NCI-H345 treated with DMSO at 0.1 percent for 48 hours (cell line): ENCODE data around the gene SLC6A3.
A peak's percentile ranks its signal among the peaks of the same experiment; 100 is the strongest.

Experiments used
- DNase-seq: peaks from one replicate; lab custom pipeline; 2025; ENCODE audit not compliant: unreplicated experiment; lab: John Stamatoyannopoulos, UW

The SLC6A3 gene

DNA sequence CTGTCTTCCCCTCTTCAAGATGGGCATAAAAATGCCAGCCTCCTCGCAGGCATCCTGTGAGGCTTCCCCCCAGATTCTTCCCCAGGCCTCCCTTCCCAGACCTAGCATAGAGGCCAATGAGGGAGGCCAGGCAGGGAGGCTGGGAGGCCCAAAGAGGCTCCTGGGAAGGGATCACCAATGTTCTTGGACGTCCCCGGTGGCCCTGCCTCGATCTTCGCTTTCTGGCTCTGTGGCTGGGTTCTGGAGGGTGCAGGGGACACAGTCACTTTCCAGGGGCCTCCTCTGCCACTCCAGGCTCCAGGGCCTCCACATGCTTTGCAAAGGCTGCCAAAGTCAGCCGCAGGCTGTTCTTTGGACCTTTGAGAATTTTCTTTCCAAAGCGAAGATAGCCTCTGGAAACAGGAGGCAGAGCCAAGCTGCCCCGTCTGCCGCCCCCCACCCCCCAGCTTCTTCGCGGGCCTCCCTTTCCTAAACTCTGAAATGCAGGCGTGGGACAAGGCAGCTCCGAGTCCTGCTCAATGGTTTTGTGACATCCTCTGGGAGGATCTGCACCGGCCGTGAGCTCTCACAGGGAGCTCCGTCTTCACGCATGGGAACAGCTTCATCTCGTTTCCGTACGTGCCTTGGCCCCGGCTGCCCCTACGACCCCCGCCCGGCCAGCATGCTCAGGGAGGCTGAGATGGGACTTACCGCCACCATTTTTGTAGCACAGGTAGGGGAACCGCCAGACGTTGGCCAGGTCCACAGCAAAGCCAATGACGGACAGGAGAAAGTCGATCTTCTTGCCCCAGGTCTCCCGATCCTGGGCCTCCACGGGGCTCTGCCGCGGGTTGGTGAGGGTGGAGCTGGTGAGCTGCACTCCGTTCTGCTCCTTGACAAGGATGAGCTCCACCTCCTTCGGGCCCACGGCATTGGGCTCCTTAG lies 2.8 kb downstream of the SLC6A3 start:
- no peak for DNase-seq

DNA sequence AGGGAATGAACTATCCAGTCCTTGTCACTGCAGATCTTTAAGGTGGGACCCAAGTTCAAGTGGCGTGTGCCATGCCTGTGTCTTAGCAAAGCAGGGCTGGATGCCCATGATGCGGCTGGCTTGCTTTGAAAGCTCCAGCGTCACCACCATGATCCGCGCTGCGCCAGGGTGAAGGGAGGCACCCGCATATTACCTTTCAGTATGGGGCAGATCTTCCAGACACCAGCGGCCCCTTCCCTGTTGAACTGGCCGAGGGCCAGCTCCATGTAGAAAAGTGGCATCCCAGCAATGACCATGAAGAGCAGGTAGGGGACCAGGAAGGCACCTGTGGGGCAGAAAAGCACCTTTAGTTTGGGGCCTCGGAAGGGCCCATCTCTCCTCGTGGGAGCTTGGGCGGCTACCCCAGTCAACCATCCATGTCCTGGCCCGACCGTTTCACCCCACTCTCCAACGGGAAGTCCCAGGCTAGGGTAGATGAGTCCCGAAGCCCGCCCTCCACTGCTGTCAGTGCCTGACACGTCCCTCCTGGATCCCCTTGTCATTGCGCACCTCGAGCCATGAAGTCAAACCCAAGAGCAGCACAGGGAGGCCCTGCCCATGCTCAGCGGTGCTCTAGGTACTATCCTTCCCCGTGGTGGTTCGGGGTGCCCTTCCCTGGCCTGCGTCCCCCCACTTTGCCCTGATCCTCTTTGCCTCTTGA lies 3.9 kb downstream of the SLC6A3 start:
- no peak for DNase-seq

DNA sequence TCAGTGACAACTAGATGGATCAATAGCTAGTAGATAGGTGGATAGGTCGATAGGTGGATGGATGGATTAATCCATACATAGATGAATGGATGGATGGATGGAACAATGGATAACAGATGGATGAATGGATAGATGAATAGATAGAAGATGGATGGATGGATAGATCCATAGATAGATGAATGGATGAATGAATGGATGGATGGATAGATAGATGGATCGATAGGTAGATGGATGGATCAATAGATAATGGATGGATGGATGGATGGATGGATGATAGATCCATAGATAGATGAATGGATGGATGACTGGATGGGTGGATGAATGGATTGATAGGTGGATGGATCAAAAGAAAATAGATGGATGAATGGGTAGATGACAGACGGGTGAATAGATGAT lies 5.1 kb downstream of the SLC6A3 start:
- DNase-seq = no peak

DNA sequence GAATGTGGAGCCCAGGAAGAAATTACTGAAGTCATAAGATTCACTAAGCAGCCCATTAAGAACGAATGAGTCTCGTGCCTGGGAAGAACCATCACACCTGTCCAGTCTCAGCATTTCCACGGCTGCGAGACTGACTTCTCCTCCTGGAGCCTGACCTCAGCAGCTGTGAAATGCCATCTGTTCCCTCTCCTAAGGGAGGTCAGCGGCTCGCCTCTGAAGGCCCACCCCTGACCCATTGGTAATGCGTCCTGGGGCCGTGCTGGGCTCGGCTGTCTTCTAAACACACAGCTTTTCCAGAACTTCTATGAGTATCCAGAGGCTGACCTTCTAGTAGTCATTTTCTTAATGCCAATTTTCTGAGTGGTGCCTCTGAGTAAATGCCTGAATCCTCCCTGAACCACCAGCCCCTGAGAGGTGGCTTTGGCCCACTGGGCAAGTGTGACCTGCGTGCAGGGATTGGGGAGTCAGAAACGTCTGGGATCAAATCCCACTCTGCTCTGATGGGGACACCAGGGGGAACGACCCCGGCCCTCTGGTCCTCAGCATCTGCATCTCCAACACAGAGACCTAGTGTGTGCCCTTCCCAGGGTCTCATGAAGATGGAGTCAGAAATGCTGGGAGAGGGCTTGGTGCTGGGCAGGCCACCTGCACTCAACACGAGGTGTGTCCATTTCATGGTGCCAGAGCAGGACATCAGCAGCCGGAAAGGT lies 5.7 kb downstream of the SLC6A3 start:
- no peak for DNase-seq

DNA sequence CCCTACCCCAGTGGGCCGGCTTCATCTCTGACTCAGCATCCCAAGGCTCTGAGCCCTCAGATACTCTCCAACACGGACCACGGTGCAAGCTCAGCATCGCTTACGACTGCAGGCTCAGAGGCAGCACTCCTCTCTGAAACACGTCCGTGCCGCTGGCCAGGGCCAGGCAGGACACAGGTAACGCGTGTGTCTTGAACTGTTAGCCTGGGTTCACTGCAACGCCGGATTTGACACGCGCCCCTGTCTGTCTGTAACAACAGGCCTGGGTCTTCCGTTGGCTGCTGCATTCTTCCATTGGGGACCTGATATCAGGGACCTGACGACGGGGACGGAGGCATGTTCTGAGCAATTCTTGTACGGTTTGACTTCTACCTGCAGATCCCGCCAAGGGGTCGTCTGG lies 6.4 kb downstream of the SLC6A3 start:
- DNase-seq = no peak

DNA sequence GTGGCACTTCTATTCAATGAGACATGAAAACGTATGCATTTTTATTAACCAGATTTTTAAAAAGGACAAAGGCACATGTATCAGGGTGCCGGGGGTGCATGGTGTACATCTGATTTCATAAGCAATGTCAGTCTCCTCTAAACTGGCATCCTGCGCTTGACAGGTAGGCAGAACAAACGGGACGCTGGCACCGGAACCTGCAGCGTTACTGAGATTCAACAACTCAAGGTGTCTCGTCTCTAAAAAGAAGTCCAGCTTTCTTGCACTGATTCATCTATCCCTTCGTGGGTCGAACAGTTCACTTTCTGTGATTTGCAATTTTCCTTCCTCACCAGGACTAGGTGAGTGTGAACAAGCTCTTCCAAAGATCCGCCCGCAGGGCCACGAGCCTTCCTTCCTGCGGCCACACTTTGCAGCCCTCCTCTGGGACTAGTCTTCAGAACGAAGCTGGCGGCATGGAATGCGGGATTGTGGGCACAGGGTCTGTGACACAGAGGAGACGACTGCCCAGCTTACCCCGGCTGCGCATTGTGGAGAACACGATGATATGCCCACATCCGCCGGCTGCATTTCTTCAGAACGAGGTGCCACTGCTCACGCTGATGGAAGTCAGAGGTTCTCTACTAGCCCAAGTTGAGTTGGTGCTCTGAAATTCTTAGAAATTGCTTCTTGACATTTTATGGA lies 7.2 kb downstream of the SLC6A3 start:
- DNase-seq = no peak

DNA sequence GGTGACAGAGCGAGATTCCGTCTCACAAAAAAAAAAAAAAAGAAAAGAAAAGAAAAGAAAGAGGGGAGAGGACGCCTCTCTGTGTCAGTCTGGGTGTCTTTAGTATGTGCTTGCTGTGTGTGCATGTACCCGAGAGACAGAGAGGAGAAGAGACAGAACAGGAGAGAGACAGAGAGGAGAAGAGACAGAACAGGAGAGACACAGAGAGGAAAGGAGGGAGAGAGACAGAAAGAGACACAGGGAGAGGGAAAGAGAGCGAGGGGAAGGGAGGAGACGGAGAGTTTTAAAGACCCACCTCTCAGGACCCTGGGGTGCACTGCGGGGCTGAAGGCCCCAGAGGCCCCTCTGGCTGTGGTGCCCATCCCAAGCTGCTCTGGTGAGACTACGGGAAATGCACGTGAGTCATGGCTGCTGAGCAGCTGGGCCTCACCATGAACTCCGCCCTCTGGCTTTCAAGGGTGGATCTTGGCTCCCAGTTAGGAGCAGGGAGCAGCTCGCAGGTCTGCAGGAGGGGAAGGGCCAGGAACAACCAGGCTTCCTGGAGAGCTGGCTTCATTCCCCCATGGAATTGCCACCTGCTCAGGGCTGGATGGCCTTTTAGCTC lies 7.9 kb downstream of the SLC6A3 start:
- peak; percentile 49 for DNase-seq

DNA sequence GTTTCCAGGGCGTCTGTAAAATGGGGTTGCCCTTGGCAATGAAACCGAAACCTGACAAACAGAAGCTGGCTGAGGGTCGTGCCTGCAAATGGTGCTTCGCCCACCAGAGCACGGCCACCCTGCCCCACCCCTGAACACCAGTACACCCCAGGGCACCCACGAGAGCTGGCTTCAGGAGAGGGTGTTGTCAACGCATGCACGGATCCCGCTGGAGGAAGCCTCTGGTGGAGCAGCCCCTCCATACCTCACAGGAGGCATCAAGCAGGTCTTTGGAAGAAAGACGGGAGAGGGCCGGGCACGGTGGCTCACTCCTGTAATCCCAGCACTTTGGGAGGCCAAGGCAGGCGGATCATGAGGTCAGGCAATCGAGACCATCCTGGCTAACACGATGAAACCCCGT lies 8.6 kb downstream of the SLC6A3 start:
- DNase-seq = no peak

DNA sequence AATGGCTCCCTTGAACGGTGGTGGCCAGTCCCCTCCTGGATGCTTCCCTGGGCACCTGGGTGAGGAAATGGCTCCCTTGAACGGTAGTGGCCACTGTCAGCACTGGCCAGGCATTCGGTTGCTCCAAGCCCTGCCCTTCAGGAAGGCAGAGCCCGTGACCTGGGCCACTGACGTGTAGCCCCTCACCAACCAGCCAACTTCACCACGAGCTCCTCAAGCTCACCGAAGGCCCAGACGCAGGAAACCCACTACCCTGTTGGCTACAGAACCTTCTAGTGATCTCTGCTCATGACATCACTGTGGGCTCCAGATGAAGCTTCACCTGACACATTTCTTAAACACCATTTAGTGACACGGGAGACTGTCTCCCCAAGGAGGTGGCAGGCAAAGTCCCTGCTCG lies 9.2 kb downstream of the SLC6A3 start:
- no peak for DNase-seq

DNA sequence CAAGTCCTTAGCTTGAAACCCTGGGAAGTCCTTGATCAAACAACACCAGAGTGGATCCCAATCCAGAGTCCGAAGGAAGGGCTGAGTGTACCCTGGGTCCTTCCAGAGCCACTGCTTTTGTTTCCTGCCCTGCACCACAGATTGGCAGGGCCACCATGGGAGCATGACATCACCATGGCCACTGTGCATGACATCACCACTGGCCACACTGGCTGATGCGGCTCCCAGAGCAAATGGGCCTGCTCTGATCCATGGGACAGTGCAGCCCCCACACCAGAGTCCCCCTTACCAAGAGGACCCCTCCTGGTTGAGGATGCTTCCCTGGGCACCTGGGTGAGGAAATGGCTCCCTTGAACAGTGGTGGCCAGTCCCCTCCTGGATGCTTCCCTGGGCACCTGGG lies 9.9 kb downstream of the SLC6A3 start:
- DNase-seq = no peak

DNA sequence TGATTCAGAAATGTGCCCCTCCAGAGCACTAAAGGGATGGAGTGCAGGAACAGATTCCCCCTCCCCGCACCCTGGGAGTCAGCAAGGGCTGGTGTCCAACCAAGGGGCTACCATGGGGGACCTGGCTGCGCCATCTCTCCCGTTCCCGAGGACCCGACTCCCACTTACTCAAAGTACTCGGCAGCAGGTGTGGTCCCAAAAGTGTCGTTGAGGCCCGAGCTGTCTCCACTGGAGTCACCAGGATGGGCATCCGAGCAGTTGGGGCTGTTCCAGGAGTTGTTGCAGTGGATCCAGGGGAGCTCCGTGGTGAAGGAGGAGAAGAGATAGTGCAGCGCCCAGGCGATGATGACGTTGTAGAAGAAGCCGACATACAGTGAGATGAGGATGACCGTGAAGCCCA lies 12.9 kb downstream of the SLC6A3 start:
- DNase-seq = no peak

DNA sequence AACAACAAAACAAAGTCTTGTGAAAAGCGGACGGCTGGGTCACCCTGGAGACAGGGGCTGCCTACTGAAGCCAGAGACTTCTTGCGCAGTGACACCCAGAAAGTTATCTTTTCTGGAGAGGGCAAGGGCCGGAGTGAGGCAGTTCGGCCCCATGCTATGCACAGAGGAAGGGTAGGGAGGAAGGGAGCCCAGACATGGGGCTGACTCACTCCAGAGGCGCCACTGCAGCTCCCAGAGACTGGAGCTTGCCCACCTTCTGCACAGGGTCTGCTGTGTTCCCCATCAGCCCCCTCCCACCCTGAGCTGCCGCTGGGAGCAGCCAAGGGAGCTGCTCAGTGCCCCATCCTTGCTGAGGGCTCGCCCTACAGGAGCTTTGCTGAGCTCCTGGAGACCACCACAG lies 13.3 kb downstream of the SLC6A3 start:
- DNase-seq = no peak

DNA sequence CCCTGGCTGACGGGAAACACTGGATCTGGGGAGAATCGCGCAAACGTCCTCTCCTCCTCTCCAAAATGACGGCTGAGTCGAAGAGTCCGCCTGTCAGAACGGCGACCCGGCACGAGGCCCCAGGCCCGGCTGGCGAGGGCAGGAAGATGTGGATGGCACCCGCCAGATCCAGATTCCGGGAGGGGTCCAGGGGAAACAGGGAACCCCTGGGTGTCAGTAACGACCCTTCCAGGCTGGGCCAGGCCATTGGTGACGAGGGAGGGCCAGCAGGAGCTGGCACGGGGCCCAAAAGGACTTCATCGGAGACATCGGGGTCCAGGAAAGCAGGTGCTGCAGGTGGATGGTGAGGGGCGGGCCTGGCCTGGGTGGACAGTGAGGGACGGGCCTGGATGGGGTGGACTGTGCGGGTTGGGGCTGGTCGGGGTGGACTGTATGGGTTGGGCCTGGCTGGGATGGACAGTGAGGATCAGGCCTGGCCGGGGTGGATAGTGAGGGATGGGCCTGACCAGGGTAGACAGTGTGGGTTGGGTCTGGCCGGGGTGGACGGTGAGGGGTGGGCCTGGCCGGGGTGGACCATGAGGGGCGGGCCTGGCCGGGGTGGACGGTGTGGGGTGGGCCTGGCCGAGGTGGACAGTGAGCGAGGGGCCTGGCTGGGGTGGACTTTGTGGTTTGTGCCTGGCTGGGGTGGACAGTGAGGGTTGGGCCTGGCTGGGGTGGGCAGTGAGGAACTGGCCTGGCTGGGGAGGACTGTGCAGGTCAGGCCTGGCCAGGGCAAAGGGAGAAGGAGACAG lies 14.0 kb downstream of the SLC6A3 start:
- DNase-seq = no peak

DNA sequence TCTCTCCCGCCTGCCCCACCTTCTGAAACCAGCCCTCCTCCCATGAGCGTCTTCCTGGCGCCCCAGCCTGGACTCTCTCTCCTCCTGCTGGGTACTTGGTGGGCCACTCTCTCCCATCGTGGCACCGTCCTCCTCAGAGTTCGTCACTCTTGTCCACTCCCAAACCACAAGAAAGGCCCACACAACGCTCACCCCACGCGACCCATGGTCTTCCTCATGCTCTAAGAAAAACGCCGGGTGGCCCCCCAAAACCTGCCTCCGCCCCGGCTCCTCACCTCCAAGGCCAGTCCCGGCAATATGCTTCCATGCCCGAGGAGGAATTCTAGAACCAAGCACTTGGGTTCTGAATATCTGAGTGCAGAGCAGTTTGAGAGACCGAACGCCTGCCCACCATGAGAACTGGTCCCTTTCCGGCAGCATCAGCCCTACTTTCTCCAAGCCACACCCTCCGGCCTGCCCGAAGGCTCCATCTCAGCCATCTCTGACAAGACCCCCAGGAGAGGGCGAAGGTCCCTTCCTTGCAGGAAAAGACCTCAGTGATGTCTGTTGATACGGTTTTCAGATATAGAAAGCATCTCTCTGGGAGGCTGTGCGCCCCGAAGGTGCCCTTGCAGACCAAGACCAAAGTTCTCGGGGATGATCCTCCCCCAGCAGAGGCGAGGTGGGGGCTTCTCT lies 15.0 kb downstream of the SLC6A3 start:
- no peak for DNase-seq

DNA sequence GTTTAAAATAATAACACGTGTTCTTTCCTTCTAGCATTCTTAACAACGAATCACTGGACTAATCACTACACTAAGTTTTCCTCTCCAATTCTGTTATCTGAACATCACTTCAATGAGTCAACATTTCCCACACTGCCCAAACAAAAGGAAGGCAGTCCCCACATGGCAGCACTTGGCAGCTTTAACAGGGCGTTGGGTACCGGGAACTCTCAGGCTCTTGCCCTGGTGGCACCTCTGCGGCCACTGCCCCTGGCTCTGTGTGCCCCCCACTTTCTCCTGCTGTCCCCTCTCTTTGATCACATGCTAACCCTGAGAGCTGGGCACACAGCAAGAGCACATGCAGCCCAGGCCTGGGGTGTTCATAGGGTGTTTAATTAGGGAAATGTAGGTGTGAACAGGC lies 15.7 kb downstream of the SLC6A3 start:
- no peak for DNase-seq

DNA sequence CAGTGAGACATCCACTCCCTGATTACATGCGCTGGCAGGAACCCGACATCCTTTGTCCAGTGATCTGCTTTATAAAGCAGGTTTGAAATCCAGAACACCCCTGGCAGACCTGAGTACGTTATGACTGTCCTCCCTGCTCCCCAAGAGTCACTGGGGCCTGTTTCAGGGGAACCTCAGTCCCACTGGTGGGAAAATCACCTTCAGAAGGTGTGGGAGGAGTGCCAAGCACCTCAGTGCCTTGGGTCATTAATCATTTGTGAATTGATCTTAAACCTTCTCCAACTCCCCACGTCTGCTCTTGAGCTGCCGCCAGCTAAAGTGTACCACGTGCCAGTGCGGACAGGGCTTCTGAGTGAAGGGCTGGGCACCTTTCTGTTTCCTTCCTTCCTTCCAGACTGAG lies 16.2 kb downstream of the SLC6A3 start:
- DNase-seq = no peak

DNA sequence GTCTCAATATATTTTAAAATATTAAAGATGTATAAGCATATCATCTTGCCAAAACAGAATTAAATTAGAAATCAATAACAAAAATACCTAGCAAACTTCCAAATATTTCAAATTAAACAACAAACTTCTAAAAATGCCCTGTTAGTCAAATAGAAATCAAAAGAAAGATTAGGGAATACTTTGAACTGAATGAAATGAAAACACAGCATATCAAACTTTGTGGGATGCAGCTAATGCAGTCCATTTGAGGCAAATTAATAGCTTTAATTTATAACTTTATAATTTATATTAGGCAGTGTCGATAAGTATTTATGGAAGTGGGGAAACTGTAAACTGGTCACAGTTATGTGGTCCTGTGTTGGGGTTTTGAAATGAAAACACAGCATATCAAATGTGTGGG lies 17.1 kb downstream of the SLC6A3 start:
- no peak for DNase-seq

DNA sequence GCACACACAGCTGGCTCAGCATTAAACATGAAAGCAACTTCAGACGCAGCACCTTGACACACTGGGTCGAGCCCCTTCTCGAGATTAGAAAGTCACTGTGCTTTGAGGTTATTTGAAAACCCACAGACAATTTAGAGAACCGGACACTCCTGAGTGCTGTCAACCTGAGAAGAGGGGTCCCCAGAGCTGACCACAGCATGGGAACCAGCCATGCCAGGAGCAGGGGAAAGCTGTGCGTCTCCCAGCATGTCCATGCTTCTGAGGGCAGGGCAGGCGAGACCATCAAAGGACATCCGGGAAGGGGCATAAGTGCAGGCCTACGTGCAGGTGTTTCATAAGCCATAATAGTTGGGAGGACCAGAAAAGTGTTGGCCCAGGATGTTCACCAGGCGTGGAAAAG lies 20.5 kb downstream of the SLC6A3 start:
- no peak for DNase-seq

DNA sequence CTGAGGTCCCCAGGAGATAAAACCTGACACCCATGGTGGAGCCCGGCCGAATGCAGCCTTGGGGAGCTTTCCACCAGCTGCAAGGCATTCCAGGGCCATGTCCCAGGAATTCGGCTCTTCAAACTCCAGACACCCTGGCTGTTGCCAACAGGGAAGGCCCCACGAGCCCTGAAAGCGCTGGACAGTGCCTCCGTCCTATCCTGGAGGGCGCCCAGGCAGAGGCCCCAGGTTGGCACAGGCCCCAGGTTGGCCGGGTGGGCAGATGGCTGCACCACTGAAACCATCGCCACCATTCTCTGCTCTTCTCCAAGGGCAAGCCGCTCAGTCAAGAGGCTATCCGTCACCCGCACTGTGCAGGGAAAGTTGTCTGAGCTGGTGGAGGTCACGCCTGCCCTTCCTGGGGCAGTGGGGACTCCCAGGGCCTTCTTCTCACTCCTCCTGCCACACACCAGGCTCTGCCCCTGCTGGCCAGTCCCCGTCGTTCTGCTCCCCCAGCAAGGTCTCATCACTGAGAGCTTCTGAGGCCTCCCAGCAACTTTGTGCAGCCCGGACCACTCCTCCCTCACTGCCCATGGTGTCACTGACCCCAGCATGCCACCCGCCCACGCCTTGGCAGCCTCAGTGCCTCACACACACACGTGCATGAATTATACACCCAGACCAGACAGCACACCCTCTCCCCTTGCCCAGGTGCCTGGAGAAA lies 21.2 kb downstream of the SLC6A3 start:
- DNase-seq = no peak
